A549 (cell line): ENCODE measurements around the gene FLII. TPM values are rescaled to one million over a fixed set of nuclear protein-coding genes. Genes with fewer than 3 reads are reported as not detected.

Experiments used
- ATAC-seq, 2 experiments: fragments of 200-7000 bp in 1 of 2; fragments of >200 bp in 1 of 2; cut with Nextera tagmentation in 1 of 2; cut with Tn5 transposase in 1 of 2; 3 replicates each; pipeline versions ENCODE4 v1.8.0 to v1.9.1; 2018 to 2020; ENCODE audit warnings: mild to moderate bottlenecking in 1 of 2, moderate library complexity in 1 of 2
- CTCF ChIA-PET: fragments of 300-600 bp; sonication (Branson Sonifier 250); formaldehyde crosslinking; extraction: SDS; loops from one replicate; lab custom pipeline; 2021; ENCODE audit warnings: antibody characterized with exemption, inconsistent platforms; lab: Yijun Ruan, JAX
- POLR2A ChIA-PET: fragments of 350-600 bp; formaldehyde crosslinking; extraction: SDS; loops from one replicate; lab custom pipeline; 2021; ENCODE audit warnings: antibody characterized with exemption, inconsistent platforms; lab: Yijun Ruan, JAX
- DNase-seq, 2 experiments: peaks; one replicate each; pipeline versions ENCODE4 v3.0.0 to v3.0.0-alpha.2; 2011 to 2016; ENCODE audit warnings: low read depth in 1 of 2, low spot score in 1 of 2
- FAIRE-seq: peaks from 2 replicates; lab custom pipeline; 2011; peaks lifted over from hg19 to GRCh38; lab: Jason Lieb, UNC
- H3K27ac ChIP-seq, 2 experiments: fragments of >200 bp; sonication (Bioruptor Twin); formaldehyde crosslinking; 3 replicates each; pipeline ENCODE4 v1.5.1; 2016 to 2017
- H3K4me1 ChIP-seq: fragments of >200 bp; sonication (Bioruptor Twin); formaldehyde crosslinking; 3 replicates; pipeline ENCODE4 v1.6.1; 2016
- H3K4me2 ChIP-seq: fragments of >200 bp; sonication (Bioruptor Twin); formaldehyde crosslinking; 3 replicates; pipeline ENCODE4 v1.6.1; 2016
- H3K4me3 ChIP-seq: fragments of >200 bp; sonication (Bioruptor Twin); formaldehyde crosslinking; 3 replicates; pipeline ENCODE4 v1.5.1; 2016
- H3K9me3 ChIP-seq: fragments of >200 bp; sonication (Bioruptor Twin); formaldehyde crosslinking; 3 replicates; pipeline ENCODE4 v1.6.1; 2016
- CBX2 ChIP-seq: fragments of 200-600 bp; sonication (generic); IDR thresholded peaks from 2 replicates; pipeline ENCODE4 v1.6.1; 2016; ENCODE audit warnings: low read depth, mild to moderate bottlenecking, borderline replicate concordance
- CBX8 ChIP-seq: fragments of 200-600 bp; sonication (generic); IDR thresholded peaks from 2 replicates; pipeline ENCODE4 v1.6.1; 2016
- CEBPB ChIP-seq, 2 experiments: fragments of >200 bp in 1 of 2; sonication (Bioruptor Twin) in 1 of 2; formaldehyde crosslinking in 1 of 2; IDR thresholded peaks; 2 replicates each; pipeline ENCODE4 v1.6.1; 2012 to 2016
- CHD2 ChIP-seq: fragments of 150-350 bp; IDR thresholded peaks from 2 replicates; pipeline ENCODE4 v1.6.1; 2014; ENCODE audit warnings: low read length; ENCODE audit not compliant: partially characterized antibody
- CHD4 ChIP-seq: fragments of 200-600 bp; sonication (generic); IDR thresholded peaks from 2 replicates; pipeline ENCODE4 v1.6.1; 2016; ENCODE audit warnings: antibody characterized with exemption, mild to moderate bottlenecking, borderline replicate concordance
- EHF ChIP-seq: fragments of 250-450 bp; sonication (Bioruptor Pico); IDR thresholded peaks from 2 replicates; pipeline ENCODE4 v1.5.0; 2020; ENCODE audit warnings: mild to moderate bottlenecking
- EP300 ChIP-seq, 2 experiments: fragments of >200 bp; sonication (Bioruptor Twin); formaldehyde crosslinking; IDR thresholded peaks; 2 replicates in 1 of 2; 3 replicates in 1 of 2; pipeline ENCODE4 v1.6.1; 2016 to 2017
- FOSB ChIP-seq: fragments of 250-450 bp; sonication (Bioruptor Pico); IDR thresholded peaks from 2 replicates; pipeline ENCODE4 v1.5.0; 2020; ENCODE audit warnings: mild to moderate bottlenecking, moderate library complexity
- GATA3 ChIP-seq: IDR thresholded peaks from 2 replicates; pipeline ENCODE4 v1.6.1; 2012; ENCODE audit warnings: borderline replicate concordance
- HOXB5 ChIP-seq: fragments of 250-450 bp; sonication (Bioruptor Pico); IDR thresholded peaks from 2 replicates; pipeline ENCODE4 v1.5.0; 2020; ENCODE audit warnings: mild to moderate bottlenecking, moderate library complexity
- KDM5A ChIP-seq: fragments of 200-600 bp; sonication (generic); IDR thresholded peaks from 2 replicates; pipeline ENCODE4 v1.6.1; 2016; ENCODE audit warnings: antibody characterized with exemption, mild to moderate bottlenecking
- MAZ ChIP-seq: fragments of 150-350 bp; IDR thresholded peaks from 2 replicates; pipeline ENCODE4 v1.6.1; 2014; ENCODE audit warnings: antibody characterized with exemption, low read depth, low read length, borderline replicate concordance
- NFE2L2 ChIP-seq: fragments of 150-350 bp; conservative IDR thresholded peaks from 2 replicates; pipeline ENCODE4 v1.6.1; 2014; ENCODE audit warnings: low read length
- NR3C1 ChIP-seq: fragments of >200 bp; sonication (Bioruptor Twin); formaldehyde crosslinking; IDR thresholded peaks from 3 replicates; pipeline ENCODE4 v1.6.1; 2017
- PHF8 ChIP-seq: fragments of 200-600 bp; sonication (generic); IDR thresholded peaks from 2 replicates; pipeline ENCODE4 v1.6.1; 2016; ENCODE audit warnings: low read depth, mild to moderate bottlenecking, antibody characterized with exemption, moderate library complexity, borderline replicate concordance
- POLR2A ChIP-seq: IDR thresholded peaks from 2 replicates; pipeline ENCODE4 v1.6.1; 2012; ENCODE audit warnings: mild to moderate bottlenecking, low read length
- RFX5 ChIP-seq: fragments of 450-650 bp; IDR thresholded peaks from 2 replicates; pipeline ENCODE4 v1.7.1; 2014; ENCODE audit warnings: antibody characterized with exemption, mild to moderate bottlenecking, moderate library complexity
- TP53 ChIP-seq: fragments of 250-450 bp; sonication (Bioruptor Pico); IDR thresholded peaks from 2 replicates; pipeline ENCODE4 v1.5.0; 2021; ENCODE audit warnings: mild to moderate bottlenecking, moderate library complexity
- ZFP36 ChIP-seq: fragments of 450-650 bp; IDR thresholded peaks from 2 replicates; pipeline ENCODE4 v1.6.1; 2014; ENCODE audit warnings: borderline replicate concordance; ENCODE audit not compliant: partially characterized antibody
- ZNF302 ChIP-seq: fragments of 250-450 bp; sonication (Bioruptor Pico); IDR thresholded peaks from 2 replicates; pipeline ENCODE4 v1.9.0; 2021; ENCODE audit warnings: inconsistent platforms, mild to moderate bottlenecking, moderate library complexity
- WGBS: methylation state at CpG from one replicate; pipeline ENCODE4 v1.1.6; 2017; ENCODE audit errors: missing lambda C conversion rate; 5-methylcytosine and 5-hydroxymethylcytosine counted together
- polyA plus RNA-seq, 4 experiments: library from polyadenylated mRNA; depleted of rRNA in 3 of 4; stranded (reverse); fragments of >200 nt; fragmentation: RNase III in 1 of 4; extraction: RNeasy Plus Mini Kit Qiagen cat#74134 plus additional on column Dnase treatment in 1 of 4; gene quantifications; 2 replicates in 3 of 4; 3 replicates in 1 of 4; pipeline ENCODE4 v1.2.3, GENCODE V29; 2011 to 2017
- TF ChIP-seq, protein P1 (sequence below): fragments of 250-450 bp; sonication (Bioruptor Pico); IDR thresholded peaks from 2 replicates; pipeline ENCODE4 v1.5.0; 2021; ENCODE audit warnings: mild to moderate bottlenecking, moderate library complexity, borderline replicate concordance
- TF ChIP-seq, protein P2 (sequence below): fragments of >200 bp; sonication (Bioruptor Twin); formaldehyde crosslinking; IDR thresholded peaks from 2 replicates; pipeline ENCODE4 v1.6.1; 2016
- TF ChIP-seq, protein P3 (sequence below): IDR thresholded peaks from 2 replicates; pipeline ENCODE4 v1.6.1; 2012

The FLII gene
- polyA plus RNA-seq, 2 of the 4 experiments (the other 2 are of a cell fraction) = 253 to 280 TPM

DNA sequence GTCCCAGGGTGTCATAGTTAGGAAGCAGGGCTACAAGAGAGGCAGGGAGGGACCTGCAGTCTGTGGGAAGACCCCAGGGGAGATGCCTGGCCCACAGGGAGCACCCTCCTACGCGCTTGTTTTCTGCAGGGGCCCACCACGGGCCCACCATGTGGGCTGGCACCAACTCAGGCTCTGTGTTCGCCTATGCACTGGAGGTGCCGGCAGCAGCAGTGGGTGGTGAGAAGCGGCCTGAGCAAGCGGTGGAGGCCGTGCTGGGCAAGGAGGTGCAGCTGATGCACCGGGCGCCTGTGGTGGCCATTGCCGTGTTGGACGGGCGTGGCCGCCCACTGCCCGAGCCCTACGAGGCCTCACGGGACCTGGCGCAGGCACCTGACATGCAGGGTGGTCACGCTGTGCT is 18.1 kb downstream of the FLII start:
- 95% methylated on average over 17 of the region's 19 CpGs for WGBS
- TF ChIP-seq POLR2A (no peak), CEBPB (IDR thresholded peaks at IDR 0.05) (no peak), RFX5 (no peak), EP300 (IDR thresholded peaks at IDR 0.05) (no peak), HOXB5 (CRISPR knock-in tag) (no peak), NR3C1 (no peak), CBX8 (no peak), ZNF302 (no peak), FOSB (CRISPR knock-in tag) (no peak), ZFP36 (no peak), KDM5A (no peak), PHF8 (no peak), MAZ (no peak)
- TF ChIP-seq, protein P1, sequence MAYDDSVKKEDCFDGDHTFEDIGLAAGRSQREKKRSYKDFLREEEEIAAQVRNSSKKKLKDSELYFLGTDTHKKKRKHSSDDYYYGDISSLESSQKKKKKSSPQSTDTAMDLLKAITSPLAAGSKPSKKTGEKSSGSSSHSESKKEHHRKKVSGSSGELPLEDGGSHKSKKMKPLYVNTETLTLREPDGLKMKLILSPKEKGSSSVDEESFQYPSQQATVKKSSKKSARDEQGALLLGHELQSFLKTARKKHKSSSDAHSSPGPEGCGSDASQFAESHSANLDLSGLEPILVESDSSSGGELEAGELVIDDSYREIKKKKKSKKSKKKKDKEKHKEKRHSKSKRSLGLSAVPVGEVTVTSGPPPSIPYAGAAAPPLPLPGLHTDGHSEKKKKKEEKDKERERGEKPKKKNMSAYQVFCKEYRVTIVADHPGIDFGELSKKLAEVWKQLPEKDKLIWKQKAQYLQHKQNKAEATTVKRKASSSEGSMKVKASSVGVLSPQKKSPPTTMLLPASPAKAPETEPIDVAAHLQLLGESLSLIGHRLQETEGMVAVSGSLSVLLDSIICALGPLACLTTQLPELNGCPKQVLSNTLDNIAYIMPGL (CRISPR knock-in tag) = no peak
- TF ChIP-seq, protein P2, sequence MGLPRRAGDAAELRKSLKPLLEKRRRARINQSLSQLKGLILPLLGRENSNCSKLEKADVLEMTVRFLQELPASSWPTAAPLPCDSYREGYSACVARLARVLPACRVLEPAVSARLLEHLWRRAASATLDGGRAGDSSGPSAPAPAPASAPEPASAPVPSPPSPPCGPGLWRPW = no peak
- POLR2A ChIA-PET = no interaction called here
- H3K27ac ChIP-seq = no peak overlapping the region
- no peak overlapping the region for H3K4me3 ChIP-seq
- CTCF ChIA-PET = interaction anchor here (0.9 to 12.1 kb wide), 2 partner anchors 9 to 386 kb away, joined by 3 to 103 read pairs; no protein-coding TSS in a partner anchor
- no peaks in the 10 kb centered on the region for H3K9me3 ChIP-seq
- DNase-seq (no peak), ATAC-seq (no peak), FAIRE-seq (no peak)
- H3K4me2 ChIP-seq = no peak overlapping the region
- peaks cover 4% of the 10 kb centered on the region; the same call in 1 of the 3 replicates for H3K4me1 ChIP-seq

DNA sequence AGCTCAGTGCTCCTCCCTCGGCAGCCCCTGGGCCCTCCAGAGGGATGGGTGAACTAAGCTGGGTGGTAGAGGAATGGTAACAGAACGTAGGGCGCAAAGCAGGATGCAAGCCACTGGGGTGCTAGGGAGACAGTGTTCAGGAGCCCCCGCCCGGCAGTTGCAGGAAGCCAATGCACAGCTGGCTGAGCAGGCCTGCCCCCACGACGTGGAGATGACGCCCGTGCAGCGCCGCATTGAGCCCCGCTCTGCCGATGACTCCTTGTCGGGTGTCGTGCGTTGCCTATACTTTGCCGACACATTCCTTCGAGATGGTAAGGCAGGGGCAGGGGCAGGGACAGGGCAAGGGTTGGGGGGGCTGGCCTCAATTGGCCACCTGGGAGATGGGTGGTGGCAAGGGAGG is 20.2 kb downstream of the FLII start:
- Histone ChIP-seq H3K4me3 (no peak overlapping the region), H3K9me3 (no peaks in the 10 kb centered on the region), H3K4me1 (peaks cover 6% of the 10 kb centered on the region; the same call in 1 of the 3 replicates), H3K4me2 (no peak overlapping the region), H3K27ac (no peak overlapping the region)
- ATAC-seq (no peak), DNase-seq (no peak), FAIRE-seq (no peak)
- CTCF ChIA-PET = interaction anchor here (1.1 to 12.1 kb wide), 2 partner anchors 11 to 21 kb away, joined by 3 to 103 read pairs; no protein-coding TSS in a partner anchor
- 94% methylated on average over 18 of the region's 18 CpGs for WGBS
- no peak for TF ChIP-seq CHD2
- POLR2A ChIA-PET = no interaction called here

DNA sequence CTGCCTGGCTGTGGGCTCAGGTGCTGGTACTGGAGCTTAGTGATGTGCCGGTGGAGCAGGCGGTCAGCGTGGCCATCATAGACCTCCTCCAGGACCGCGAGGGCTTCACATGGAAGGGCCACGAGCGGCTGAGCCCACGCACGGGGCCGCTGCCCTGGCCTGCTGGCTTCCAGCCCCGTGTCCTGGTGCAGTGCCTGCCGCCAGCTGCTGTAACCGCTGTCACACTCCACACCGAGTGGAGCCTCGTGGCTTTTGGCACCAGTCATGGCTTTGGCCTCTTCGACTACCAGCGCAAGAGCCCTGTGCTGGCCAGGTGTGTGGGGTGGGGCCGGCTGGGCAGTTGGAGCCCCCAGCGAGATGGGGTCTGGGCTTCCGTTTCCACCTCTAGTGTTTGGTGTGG is 21.1 kb downstream of the FLII start:
- no peak overlapping the region for H3K4me2 ChIP-seq
- H3K4me1 ChIP-seq = peaks cover 6% of the 10 kb centered on the region; the same call in 1 of the 3 replicates
- no peaks in the 10 kb centered on the region for H3K9me3 ChIP-seq
- H3K27ac ChIP-seq = no peak overlapping the region
- ATAC-seq (no peak), DNase-seq (no peak), FAIRE-seq (no peak)
- no peak overlapping the region for H3K4me3 ChIP-seq
- TF ChIP-seq NFE2L2 (no peak), EHF (CRISPR knock-in tag) (no peak), RFX5 (no peak), PHF8 (no peak), TP53 (CRISPR knock-in tag) (no peak), GATA3 (no peak), HOXB5 (CRISPR knock-in tag) (no peak), CHD4 (no peak), CBX2 (no peak)
- TF ChIP-seq, protein P1 (CRISPR knock-in tag) = no peak
- TF ChIP-seq, protein P3, sequence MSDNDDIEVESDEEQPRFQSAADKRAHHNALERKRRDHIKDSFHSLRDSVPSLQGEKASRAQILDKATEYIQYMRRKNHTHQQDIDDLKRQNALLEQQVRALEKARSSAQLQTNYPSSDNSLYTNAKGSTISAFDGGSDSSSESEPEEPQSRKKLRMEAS = no peak
- 94% methylated on average over 20 of the region's 20 CpGs for WGBS
- POLR2A ChIA-PET = no interaction called here
- CTCF ChIA-PET = interaction anchor here (1.9 to 12.1 kb wide), 3 partner anchors 11 to 21 kb away, joined by 4 to 103 read pairs (median 11); no protein-coding TSS in a partner anchor
